ENCODE results near the gene PGRMC2. TPM values are rescaled to one million over a fixed set of nuclear protein-coding genes. Genes with fewer than 3 reads are reported as not detected.
"Not testable (repeated sequence)": the region's sequence is repeated elsewhere in the genome, so short reads cannot be mapped to it uniquely, and the experiment has no call there.

The PGRMC2 gene
- total RNA-seq, 2 experiments from 2014 or later: 37.8 to 38.0 TPM

- Mint-ChIP-seq H3K36me3 (ENCODE audit: low read depth) (peaks cover 50% of the 10 kb centered on the region), H3K27ac (no peak overlapping the region), H3K4me3 (no peak overlapping the region), H3K9me3 (ENCODE audit: insufficient read depth) (no peaks in the 10 kb centered on the region), H3K27me3 (ENCODE audit: low read depth) (no peaks in the 10 kb centered on the region), H3K4me1 (ENCODE audit: low read depth) (peaks cover 36% of the 10 kb centered on the region)
- ATAC-seq (no peak), DNase-seq (no peak)
- POLR2A ChIA-PET: no interaction called here
- CTCF ChIA-PET: no interaction called here
Measured at GRCh38 chr4:128283071-128283470, 4.5 kb downstream of the PGRMC2 start.

- DNase-seq: no peak
- Mint-ChIP-seq H3K27ac (no peak overlapping the region), H3K27me3 (ENCODE audit: low read depth) (no peaks in the 10 kb centered on the region), H3K36me3 (ENCODE audit: low read depth) (peaks cover 50% of the 10 kb centered on the region), H3K4me1 (ENCODE audit: low read depth) (peaks cover 36% of the 10 kb centered on the region), H3K9me3 (ENCODE audit: insufficient read depth) (no peaks in the 10 kb centered on the region), H3K4me3 (no peak overlapping the region)
- ATAC-seq: no peak
- ChIA-PET POLR2A (no interaction called here), CTCF (no interaction called here)
Measured at GRCh38 chr4:128282516-128282915, 5.1 kb downstream of the PGRMC2 start.

GRCh38 chr4:128281354-128281753, 6.3 kb downstream of the PGRMC2 start:
- DNase-seq (no peak), ATAC-seq (no peak)
- Mint-ChIP-seq H3K27ac (no peak overlapping the region), H3K4me3 (no peak overlapping the region), H3K9me3 (ENCODE audit: insufficient read depth) (no peaks in the 10 kb centered on the region), H3K27me3 (ENCODE audit: low read depth) (no peaks in the 10 kb centered on the region), H3K4me1 (ENCODE audit: low read depth) (peaks cover 35% of the 10 kb centered on the region), H3K36me3 (ENCODE audit: low read depth) (peaks cover 47% of the 10 kb centered on the region)
- ChIA-PET POLR2A (no interaction called here), CTCF (no interaction called here)

GRCh38 chr4:128279624-128280225, 7.9 kb downstream of the PGRMC2 start:
- POLR2A ChIA-PET: no interaction called here
- H3K4me3 Mint-ChIP-seq: no peak overlapping the region
- ATAC-seq (no peak), DNase-seq (no peak)
- H3K27me3 Mint-ChIP-seq (ENCODE audit: low read depth): no peaks in the 10 kb centered on the region
- peaks cover 23% of the 10 kb centered on the region for H3K4me1 Mint-ChIP-seq (ENCODE audit: low read depth)
- no peaks in the 10 kb centered on the region for H3K9me3 Mint-ChIP-seq (ENCODE audit: insufficient read depth)
- H3K36me3 Mint-ChIP-seq (ENCODE audit: low read depth): peaks cover 42% of the 10 kb centered on the region
- H3K27ac Mint-ChIP-seq: no peak overlapping the region
- CTCF ChIA-PET: no interaction called here

GRCh38 chr4:128277856-128278255, 9.8 kb downstream of the PGRMC2 start:
- Mint-ChIP-seq H3K36me3 (ENCODE audit: low read depth) (peaks cover 41% of the 10 kb centered on the region), H3K4me1 (ENCODE audit: low read depth) (peaks cover 17% of the 10 kb centered on the region), H3K9me3 (ENCODE audit: insufficient read depth) (no peaks in the 10 kb centered on the region), H3K4me3 (no peak overlapping the region), H3K27me3 (ENCODE audit: low read depth) (no peaks in the 10 kb centered on the region), H3K27ac (no peak overlapping the region)
- CTCF ChIA-PET: no interaction called here
- DNase-seq: no peak
- no peak for ATAC-seq
- POLR2A ChIA-PET: no interaction called here

- ATAC-seq: no peak
- DNase-seq: no peak
- Mint-ChIP-seq H3K27me3 (ENCODE audit: low read depth) (no peaks in the 10 kb centered on the region), H3K9me3 (ENCODE audit: insufficient read depth) (no peaks in the 10 kb centered on the region), H3K36me3 (ENCODE audit: low read depth) (peaks cover 38% of the 10 kb centered on the region), H3K27ac (no peak overlapping the region), H3K4me1 (ENCODE audit: low read depth) (peaks cover 8% of the 10 kb centered on the region), H3K4me3 (no peak overlapping the region)
- ChIA-PET POLR2A (interaction anchor here (1.3 to 1.4 kb wide), 2 partner anchors 10 to 12 kb away, joined by 3 read pairs; no protein-coding TSS in a partner anchor), CTCF (no interaction called here)
Measured at GRCh38 chr4:128275346-128275745, 12.3 kb downstream of the PGRMC2 start.

GRCh38 chr4:128271551-128271950, 16.1 kb downstream of the PGRMC2 start:
- POLR2A ChIA-PET: no interaction called here
- ATAC-seq (no peak), DNase-seq (no peak)
- Mint-ChIP-seq H3K9me3 (ENCODE audit: insufficient read depth) (peaks cover 1% of the 10 kb centered on the region), H3K36me3 (ENCODE audit: low read depth) (peaks cover 30% of the 10 kb centered on the region), H3K27me3 (ENCODE audit: low read depth) (no peaks in the 10 kb centered on the region), H3K4me3 (no peak overlapping the region), H3K27ac (no peak overlapping the region), H3K4me1 (ENCODE audit: low read depth) (peaks cover 1% of the 10 kb centered on the region)
- CTCF ChIA-PET: no interaction called here

GRCh38 chr4:128268970-128269369, 18.6 kb downstream of the PGRMC2 start:
- H3K9me3 Mint-ChIP-seq (ENCODE audit: insufficient read depth): peaks cover 17% of the 10 kb centered on the region
- DNase-seq (no peak), ATAC-seq (no peak)
- no peaks in the 10 kb centered on the region for H3K4me1 Mint-ChIP-seq (ENCODE audit: low read depth)
- no peak overlapping the region for H3K27ac Mint-ChIP-seq
- no peaks in the 10 kb centered on the region for H3K27me3 Mint-ChIP-seq (ENCODE audit: low read depth)
- no peak overlapping the region for H3K4me3 Mint-ChIP-seq
- ChIA-PET CTCF (no interaction called here), POLR2A (no interaction called here)
- peaks cover 30% of the 10 kb centered on the region for H3K36me3 Mint-ChIP-seq (ENCODE audit: low read depth)

- ChIA-PET CTCF (no interaction called here), POLR2A (no interaction called here)
- Mint-ChIP-seq H3K4me1 (ENCODE audit: low read depth) (no peaks in the 10 kb centered on the region), H3K36me3 (ENCODE audit: low read depth) (peaks cover 23% of the 10 kb centered on the region), H3K27me3 (ENCODE audit: low read depth) (no peaks in the 10 kb centered on the region), H3K27ac (no peak overlapping the region), H3K9me3 (ENCODE audit: insufficient read depth) (peaks cover 17% of the 10 kb centered on the region), H3K4me3 (no peak overlapping the region)
- DNase-seq (no peak), ATAC-seq (no peak)
Measured at GRCh38 chr4:128267745-128268144, 19.9 kb downstream of the PGRMC2 start.

GRCh38 chr4:128267171-128267570, 20.4 kb downstream of the PGRMC2 start:
- ATAC-seq; DNase-seq; CTCF ChIA-PET; H3K27me3 Mint-ChIP-seq (ENCODE audit: low read depth); POLR2A ChIA-PET; H3K4me1 Mint-ChIP-seq (ENCODE audit: low read depth); H3K27ac Mint-ChIP-seq; H3K4me3 Mint-ChIP-seq: not testable (repeated sequence)
- H3K36me3 Mint-ChIP-seq (ENCODE audit: low read depth): peaks cover 19% of the 10 kb centered on the region
- H3K9me3 Mint-ChIP-seq (ENCODE audit: insufficient read depth): peaks cover 17% of the 10 kb centered on the region

- Mint-ChIP-seq H3K9me3 (ENCODE audit: insufficient read depth) (peaks cover 17% of the 10 kb centered on the region), H3K36me3 (ENCODE audit: low read depth) (peaks cover 10% of the 10 kb centered on the region)
- CTCF ChIA-PET; DNase-seq; H3K27me3 Mint-ChIP-seq (ENCODE audit: low read depth); ATAC-seq; H3K27ac Mint-ChIP-seq; H3K4me3 Mint-ChIP-seq; POLR2A ChIA-PET; H3K4me1 Mint-ChIP-seq (ENCODE audit: low read depth): not testable (repeated sequence)
Measured at GRCh38 chr4:128265550-128265949, 22.1 kb downstream of the PGRMC2 start.

- H3K36me3 Mint-ChIP-seq (ENCODE audit: low read depth); H3K27ac Mint-ChIP-seq; H3K9me3 Mint-ChIP-seq (ENCODE audit: insufficient read depth); POLR2A ChIA-PET; H3K27me3 Mint-ChIP-seq (ENCODE audit: low read depth); H3K4me3 Mint-ChIP-seq; H3K4me1 Mint-ChIP-seq (ENCODE audit: low read depth); DNase-seq; CTCF ChIA-PET; ATAC-seq: not testable (repeated sequence)
Measured at GRCh38 chr4:128259889-128260288, 27.7 kb downstream of the PGRMC2 start.

GRCh38 chr4:128258166-128258565, 29.4 kb downstream of the PGRMC2 start:
- H3K4me1 Mint-ChIP-seq (ENCODE audit: low read depth); H3K36me3 Mint-ChIP-seq (ENCODE audit: low read depth); H3K9me3 Mint-ChIP-seq (ENCODE audit: insufficient read depth); H3K27ac Mint-ChIP-seq; POLR2A ChIA-PET; ATAC-seq; DNase-seq; H3K4me3 Mint-ChIP-seq; CTCF ChIA-PET; H3K27me3 Mint-ChIP-seq (ENCODE audit: low read depth): not testable (repeated sequence)

All from activated CD8-positive, alpha-beta T cell treated with anti-CD3 and anti-CD28 coated beads, Interleukin-2, amount 10 ng/mL, durations not matched to agents 7 days and 5 days (primary cell).